ENCODE data around the gene HNRNPLL.
"Not testable (repeated sequence)": the region's sequence is repeated elsewhere in the genome, so short reads cannot be mapped to it uniquely, and the experiment has no call there.

The HNRNPLL gene

GRCh38 chr2:38602732-38603401, at the start of gene HNRNPLL:
HNRNPLL (minus strand) TSS chr2:38602928; CDS start chr2:38602626, 302 bp downstream.
- peak; percentile 90 for DNase-seq (ENCODE audit: low spot score)

GRCh38 chr2:38650717-38651116, 48.0 kb upstream of the HNRNPLL start:
- no peak for DNase-seq (ENCODE audit: low spot score)

GRCh38 chr2:38650012-38650411, 47.3 kb upstream of the HNRNPLL start:
- DNase-seq (ENCODE audit: low spot score) = no peak

GRCh38 chr2:38649176-38649728, 46.5 kb upstream of the HNRNPLL start:
- DNase-seq (ENCODE audit: low spot score) = no peak

- DNase-seq (ENCODE audit: low spot score) = no peak
Observed at GRCh38 chr2:38648107-38648761, 45.5 kb upstream of the HNRNPLL start.

GRCh38 chr2:38643683-38644511, 41.2 kb upstream of the HNRNPLL start:
- peak; percentile 23 for DNase-seq (ENCODE audit: low spot score)

GRCh38 chr2:38643021-38643671, 40.4 kb upstream of the HNRNPLL start:
- no peak for DNase-seq (ENCODE audit: low spot score)

- not testable (repeated sequence) for DNase-seq (ENCODE audit: low spot score)
Observed at GRCh38 chr2:38642373-38643017, 39.8 kb upstream of the HNRNPLL start.

GRCh38 chr2:38636069-38636468, 33.3 kb upstream of the HNRNPLL start:
- DNase-seq (ENCODE audit: low spot score) = no peak

GRCh38 chr2:38635139-38635538, 32.4 kb upstream of the HNRNPLL start:
- no peak for DNase-seq (ENCODE audit: low spot score)

- DNase-seq (ENCODE audit: low spot score) = no peak
Observed at GRCh38 chr2:38634684-38635083, 32.0 kb upstream of the HNRNPLL start.

GRCh38 chr2:38633895-38634294, 31.2 kb upstream of the HNRNPLL start:
- DNase-seq (ENCODE audit: low spot score) = no peak

GRCh38 chr2:38632980-38633379, 30.3 kb upstream of the HNRNPLL start:
- DNase-seq (ENCODE audit: low spot score) = no peak

- no peak for DNase-seq (ENCODE audit: low spot score)
Observed at GRCh38 chr2:38631976-38632375, 29.2 kb upstream of the HNRNPLL start.

- no peak for DNase-seq (ENCODE audit: low spot score)
Observed at GRCh38 chr2:38629684-38630083, 27.0 kb upstream of the HNRNPLL start.

GRCh38 chr2:38627391-38627790, 24.7 kb upstream of the HNRNPLL start:
- no peak for DNase-seq (ENCODE audit: low spot score)

- DNase-seq (ENCODE audit: low spot score) = no peak
Observed at GRCh38 chr2:38626326-38627035, 23.8 kb upstream of the HNRNPLL start.

- no peak for DNase-seq (ENCODE audit: low spot score)
Observed at GRCh38 chr2:38622210-38622609, 19.5 kb upstream of the HNRNPLL start.

GRCh38 chr2:38621018-38621417, 18.3 kb upstream of the HNRNPLL start:
- DNase-seq (ENCODE audit: low spot score) = no peak

GRCh38 chr2:38620282-38620977, 17.7 kb upstream of the HNRNPLL start:
- no peak for DNase-seq (ENCODE audit: low spot score)

Data from hematopoietic multipotent progenitor cell treated with erythropoietin and hydrocortisone succinate and interleukin-3 and kit ligand, for 17 days (in vitro differentiated cells).